Stimulated activated naive CD8-positive, alpha-beta T cell treated with anti-CD3 and anti-CD28 coated beads, Interleukin-15, Interleukin-2, amounts not matched to agents 100 ng/mL and 50 ng/mL, for 24 hours (primary cell): Measurements from ENCODE around the gene CYREN.

Experiments used
- H3K27ac Mint-ChIP-seq: one replicate; pipeline ENCODE4 v1.8.0; 2021; ENCODE audit warnings: mild to moderate bottlenecking, mixed read lengths
- H3K27me3 Mint-ChIP-seq: one replicate; pipeline ENCODE4 v1.8.0; 2021; ENCODE audit warnings: mixed read lengths
- H3K36me3 Mint-ChIP-seq: one replicate; pipeline ENCODE4 v1.8.0; 2021; ENCODE audit warnings: low read depth, mixed read lengths
- H3K4me1 Mint-ChIP-seq: one replicate; pipeline ENCODE4 v1.8.0; 2021; ENCODE audit warnings: low read depth, mixed read lengths
- H3K4me3 Mint-ChIP-seq: one replicate; pipeline ENCODE4 v1.8.0; 2021; ENCODE audit warnings: mild to moderate bottlenecking, mixed read lengths
- H3K9me3 Mint-ChIP-seq: one replicate; pipeline ENCODE4 v1.8.0; 2021; ENCODE audit warnings: mixed read lengths

CYREN gene

DNA sequence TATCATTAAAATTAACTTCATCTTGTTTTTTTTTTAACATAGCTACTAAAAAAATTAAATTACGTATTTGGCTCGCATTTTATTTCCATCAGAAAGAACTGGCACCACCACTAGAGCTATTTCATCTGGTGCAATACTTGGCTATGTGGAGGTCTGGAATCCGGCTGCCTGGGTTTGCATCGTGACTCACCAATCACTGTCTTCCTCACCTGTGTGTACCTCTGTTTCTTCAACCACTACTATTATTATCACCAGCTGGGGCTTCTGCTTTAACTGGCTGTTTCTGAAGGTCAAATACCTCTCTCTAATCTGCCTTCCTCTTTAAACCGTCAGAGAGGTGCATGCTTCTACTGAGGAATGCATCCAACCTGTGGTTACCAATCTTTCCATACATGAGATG is 34.4 kb upstream of the CYREN start:
- Mint-ChIP-seq H3K4me3 (no peak overlapping the region), H3K27ac (no peak overlapping the region), H3K36me3 (peaks cover 68% of the 10 kb centered on the region), H3K9me3 (no peaks in the 10 kb centered on the region), H3K27me3 (no peaks in the 10 kb centered on the region), H3K4me1 (peaks cover 60% of the 10 kb centered on the region)

DNA sequence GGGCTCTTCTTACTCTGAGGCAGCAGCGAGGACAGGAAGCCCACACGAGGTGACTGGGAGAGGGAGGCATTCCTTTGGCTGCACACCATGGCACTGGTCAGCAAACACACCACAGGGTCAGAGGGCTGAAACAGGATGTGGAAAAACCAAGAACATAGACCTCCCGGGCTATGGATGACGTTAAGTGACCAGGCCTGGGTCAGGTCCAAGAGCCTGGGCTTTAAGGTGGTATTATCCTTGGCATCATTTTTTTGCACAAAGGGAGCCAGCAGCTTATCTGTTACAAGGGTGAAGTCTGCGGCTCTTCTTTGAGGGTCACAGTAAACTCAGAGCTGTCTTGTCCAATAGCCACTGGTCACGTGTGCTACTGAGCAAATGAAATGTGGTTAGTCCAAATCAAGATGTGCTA is 33.8 kb upstream of the CYREN start:
- H3K4me3 Mint-ChIP-seq = no peak overlapping the region
- peaks cover 73% of the 10 kb centered on the region for H3K36me3 Mint-ChIP-seq
- H3K9me3 Mint-ChIP-seq = no peaks in the 10 kb centered on the region
- no peaks in the 10 kb centered on the region for H3K27me3 Mint-ChIP-seq
- no peak overlapping the region for H3K27ac Mint-ChIP-seq
- H3K4me1 Mint-ChIP-seq = peaks cover 54% of the 10 kb centered on the region

DNA sequence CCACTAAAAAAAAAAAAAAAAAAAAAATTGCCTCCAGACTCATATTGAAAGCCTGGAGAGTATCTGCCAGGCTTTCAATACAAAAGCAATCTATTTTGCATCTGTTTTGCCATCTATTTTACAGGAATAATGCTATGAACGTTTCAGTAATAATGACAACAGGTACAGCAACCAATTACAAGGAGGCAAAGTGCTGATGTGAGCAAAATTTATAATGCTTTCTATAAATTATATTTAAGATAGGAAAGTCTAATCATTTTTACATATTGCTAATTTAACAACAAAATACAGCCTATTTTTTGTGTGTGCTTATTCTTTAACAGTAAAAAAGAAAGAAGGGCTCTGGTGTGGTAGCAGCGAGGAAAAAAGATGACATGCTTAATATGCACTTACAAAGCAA is 30.8 kb upstream of the CYREN start:
- Mint-ChIP-seq H3K27me3 (no peaks in the 10 kb centered on the region), H3K4me3 (no peak overlapping the region), H3K36me3 (peaks cover 89% of the 10 kb centered on the region), H3K4me1 (peaks cover 39% of the 10 kb centered on the region), H3K27ac (no peak overlapping the region), H3K9me3 (no peaks in the 10 kb centered on the region)

DNA sequence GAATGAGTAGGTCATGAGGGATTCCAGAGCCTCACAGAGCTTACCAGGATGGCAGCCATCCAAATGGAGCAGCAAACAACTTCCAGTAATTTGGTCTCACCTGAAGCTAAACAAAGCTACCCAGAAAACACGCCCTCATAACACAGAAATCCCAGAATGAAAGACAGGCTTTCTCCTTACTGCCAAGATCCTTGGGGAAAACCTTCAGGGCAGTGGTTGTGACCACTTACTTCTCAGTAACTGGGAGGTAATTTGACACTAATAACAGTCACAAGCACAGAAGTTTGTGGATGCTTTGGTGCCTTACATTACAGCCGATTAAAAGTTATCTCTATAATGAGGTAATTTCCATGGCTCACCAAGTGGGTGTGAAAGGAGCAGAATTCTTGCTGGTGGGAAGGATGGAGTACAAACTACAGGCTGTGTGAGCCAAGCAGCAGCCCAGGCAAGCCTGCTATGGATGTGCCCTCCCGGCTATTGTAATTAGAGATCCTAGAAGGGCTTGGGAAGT is 30.4 kb upstream of the CYREN start:
- Mint-ChIP-seq H3K9me3 (no peaks in the 10 kb centered on the region), H3K36me3 (peaks cover 86% of the 10 kb centered on the region), H3K4me3 (no peak overlapping the region), H3K27me3 (no peaks in the 10 kb centered on the region), H3K27ac (no peak overlapping the region), H3K4me1 (peaks cover 35% of the 10 kb centered on the region)

DNA sequence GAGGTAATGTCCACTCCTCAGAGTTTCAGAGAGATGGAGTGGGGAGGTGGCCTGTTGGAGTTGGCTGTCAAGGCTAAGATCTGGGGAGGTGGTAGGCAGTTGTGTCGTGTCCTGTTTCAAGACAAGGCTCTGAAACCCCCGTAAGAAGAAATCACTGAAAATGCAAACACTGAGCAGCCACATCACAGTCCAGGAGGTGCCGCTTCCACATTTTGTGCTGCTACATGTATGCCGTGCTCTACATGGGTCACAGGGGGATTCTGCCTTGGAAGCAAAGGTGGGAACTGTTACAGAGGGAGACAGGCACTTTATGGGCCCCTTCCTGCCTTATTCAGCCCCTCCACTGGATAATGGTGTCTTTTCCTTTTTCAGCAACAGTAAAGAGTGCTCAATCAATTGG is 28.9 kb upstream of the CYREN start:
- peaks cover 32% of the 10 kb centered on the region for H3K4me1 Mint-ChIP-seq
- no peaks in the 10 kb centered on the region for H3K27me3 Mint-ChIP-seq
- H3K27ac Mint-ChIP-seq = no peak overlapping the region
- H3K9me3 Mint-ChIP-seq = no peaks in the 10 kb centered on the region
- H3K4me3 Mint-ChIP-seq = no peak overlapping the region
- peaks cover 85% of the 10 kb centered on the region for H3K36me3 Mint-ChIP-seq

DNA sequence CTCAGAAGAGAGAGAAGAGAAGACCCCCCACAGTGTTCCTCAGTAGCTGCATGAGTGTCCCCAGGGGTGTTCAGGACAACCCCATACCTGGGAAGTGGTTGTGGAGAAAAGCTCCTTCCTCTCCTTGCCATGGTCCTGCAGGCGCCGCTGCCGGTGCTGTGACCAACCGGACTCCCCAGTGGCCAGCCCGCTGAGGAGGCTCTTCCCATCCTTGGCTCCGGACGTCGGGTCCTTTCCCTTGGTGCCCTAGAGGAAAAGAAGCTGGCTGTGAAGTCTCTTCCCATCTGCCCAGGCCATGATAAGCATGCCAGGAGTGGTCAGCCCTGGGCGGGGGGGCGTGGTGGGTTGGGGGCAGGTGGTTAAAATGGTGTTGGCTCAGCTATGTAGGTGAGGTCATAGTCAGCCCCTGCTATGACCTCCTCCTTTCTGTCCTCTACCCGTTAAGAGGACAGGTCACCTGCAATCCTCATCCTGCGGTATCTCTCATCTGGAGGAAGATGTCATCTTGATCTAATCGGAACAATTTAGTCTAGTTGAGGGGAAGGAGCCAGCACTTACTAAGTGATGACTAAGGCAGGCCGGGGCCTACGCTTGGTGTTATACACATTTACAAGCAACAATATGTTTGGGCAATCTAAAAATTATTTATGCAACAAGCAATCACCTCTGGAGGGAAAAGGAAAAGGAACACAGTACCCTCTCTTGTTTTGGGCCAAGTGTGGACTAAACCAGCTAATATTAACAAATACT is 27.6 kb upstream of the CYREN start:
- peaks cover 29% of the 10 kb centered on the region for H3K4me1 Mint-ChIP-seq
- no peaks in the 10 kb centered on the region for H3K27me3 Mint-ChIP-seq
- no peak overlapping the region for H3K27ac Mint-ChIP-seq
- H3K4me3 Mint-ChIP-seq = no peak overlapping the region
- H3K36me3 Mint-ChIP-seq = peaks cover 85% of the 10 kb centered on the region
- no peaks in the 10 kb centered on the region for H3K9me3 Mint-ChIP-seq

DNA sequence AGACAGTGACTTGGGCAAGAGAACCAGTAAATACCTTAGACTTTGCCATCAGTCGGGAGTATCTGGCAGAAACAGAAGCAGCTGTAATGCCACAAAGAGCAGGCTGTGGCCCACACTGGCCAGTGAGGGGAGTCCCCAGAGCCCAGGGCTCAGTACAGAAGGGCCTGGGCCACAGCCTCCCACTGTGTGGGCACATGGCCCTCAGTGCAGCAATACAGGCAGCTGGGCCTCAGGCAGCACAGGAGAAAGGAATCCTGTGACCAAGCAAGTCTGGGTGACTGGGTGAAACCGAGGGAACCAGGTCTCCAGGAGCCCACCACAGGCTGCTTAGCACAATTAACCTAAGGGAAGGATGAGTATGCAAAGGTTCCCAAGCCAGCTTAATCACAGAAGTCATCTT is 26.8 kb upstream of the CYREN start:
- Mint-ChIP-seq H3K27me3 (no peaks in the 10 kb centered on the region), H3K9me3 (no peaks in the 10 kb centered on the region), H3K4me3 (no peak overlapping the region), H3K27ac (no peak overlapping the region), H3K4me1 (peaks cover 26% of the 10 kb centered on the region), H3K36me3 (peaks cover 87% of the 10 kb centered on the region)

DNA sequence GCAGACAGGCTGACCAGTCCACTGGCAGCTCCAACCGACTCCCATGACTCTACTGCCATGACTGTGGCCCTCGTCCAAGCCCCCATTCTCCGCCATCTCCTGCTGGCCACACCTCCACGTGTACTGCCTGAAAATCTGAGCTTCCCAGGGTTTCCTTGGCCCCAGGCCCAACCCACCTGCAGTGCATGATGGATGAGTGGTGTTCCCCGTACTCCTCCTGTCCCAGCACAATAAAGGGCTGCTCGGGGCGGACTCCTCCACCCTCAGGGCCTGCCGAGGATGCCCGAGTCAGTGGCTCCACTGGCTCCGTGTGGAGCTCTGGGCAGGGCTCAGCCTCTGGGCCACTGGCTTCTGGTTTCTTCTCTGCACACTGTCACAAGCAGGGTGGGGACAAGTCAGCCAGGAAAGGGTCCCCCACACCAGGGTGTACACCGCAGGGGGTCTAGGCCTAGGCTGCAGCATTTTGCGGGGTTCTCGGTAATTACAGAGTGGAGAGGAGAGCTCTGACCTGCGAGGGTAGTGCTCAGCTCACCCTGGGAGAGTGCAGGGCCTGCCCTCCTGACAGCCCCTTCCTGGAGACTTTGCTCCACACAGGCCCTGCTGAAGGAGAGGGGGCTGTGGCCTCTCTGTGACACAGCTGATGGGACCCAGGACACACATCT is 25.6 kb upstream of the CYREN start:
- no peaks in the 10 kb centered on the region for H3K9me3 Mint-ChIP-seq
- peaks cover 20% of the 10 kb centered on the region for H3K4me1 Mint-ChIP-seq
- no peak overlapping the region for H3K27ac Mint-ChIP-seq
- H3K27me3 Mint-ChIP-seq = no peaks in the 10 kb centered on the region
- peaks cover 86% of the 10 kb centered on the region for H3K36me3 Mint-ChIP-seq
- H3K4me3 Mint-ChIP-seq = no peak overlapping the region

DNA sequence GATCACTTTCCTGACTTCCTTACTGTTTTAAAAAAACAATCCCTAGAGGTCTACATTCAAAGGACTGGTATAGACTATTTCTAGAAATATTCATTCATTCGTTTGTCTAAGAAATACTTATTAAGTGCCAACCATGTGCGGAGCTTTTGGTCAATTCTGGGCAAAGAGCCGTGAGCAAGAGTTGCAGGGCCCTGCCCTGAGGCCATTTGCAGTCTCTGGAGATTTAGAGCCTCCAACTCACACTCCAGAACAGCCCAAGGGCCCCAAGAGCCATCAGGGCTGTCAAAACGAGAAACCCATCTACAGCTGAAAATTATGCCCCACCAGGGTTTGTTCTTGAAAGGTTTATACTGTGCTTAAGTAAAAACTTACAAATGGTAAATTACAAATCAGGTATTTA is 24.6 kb upstream of the CYREN start:
- Mint-ChIP-seq H3K9me3 (no peaks in the 10 kb centered on the region), H3K4me3 (no peak overlapping the region), H3K4me1 (peaks cover 20% of the 10 kb centered on the region), H3K36me3 (peaks cover 86% of the 10 kb centered on the region), H3K27me3 (no peaks in the 10 kb centered on the region), H3K27ac (no peak overlapping the region)

DNA sequence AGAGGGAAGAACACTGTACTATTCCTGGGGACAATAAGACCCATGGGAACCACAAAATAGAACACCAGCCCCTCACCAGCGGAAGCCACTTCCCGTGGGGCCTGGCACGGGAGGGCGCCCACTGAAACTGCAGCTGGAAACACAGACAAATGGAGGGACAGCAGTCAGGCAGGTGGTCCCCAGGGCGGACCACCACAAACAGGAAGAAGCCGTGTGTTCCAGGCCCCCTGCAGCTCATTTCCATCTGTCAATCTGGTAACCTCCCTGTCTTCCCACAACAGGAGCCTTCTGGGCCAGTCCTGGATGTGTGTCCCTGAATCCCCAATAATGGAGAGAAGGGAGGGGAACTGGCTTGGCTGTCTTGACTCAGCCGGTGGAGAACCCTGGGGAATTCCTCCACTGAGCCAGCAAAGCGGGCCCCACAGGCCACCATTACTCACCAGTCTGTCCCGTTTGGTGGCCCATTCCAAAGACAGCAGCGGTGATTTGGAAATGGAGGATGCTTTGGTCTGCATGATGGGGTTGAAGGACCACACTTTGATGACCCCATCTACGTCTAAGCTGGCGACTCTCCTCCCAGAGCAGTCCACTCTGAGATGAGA is 24.1 kb upstream of the CYREN start:
- H3K27me3 Mint-ChIP-seq = no peaks in the 10 kb centered on the region

DNA sequence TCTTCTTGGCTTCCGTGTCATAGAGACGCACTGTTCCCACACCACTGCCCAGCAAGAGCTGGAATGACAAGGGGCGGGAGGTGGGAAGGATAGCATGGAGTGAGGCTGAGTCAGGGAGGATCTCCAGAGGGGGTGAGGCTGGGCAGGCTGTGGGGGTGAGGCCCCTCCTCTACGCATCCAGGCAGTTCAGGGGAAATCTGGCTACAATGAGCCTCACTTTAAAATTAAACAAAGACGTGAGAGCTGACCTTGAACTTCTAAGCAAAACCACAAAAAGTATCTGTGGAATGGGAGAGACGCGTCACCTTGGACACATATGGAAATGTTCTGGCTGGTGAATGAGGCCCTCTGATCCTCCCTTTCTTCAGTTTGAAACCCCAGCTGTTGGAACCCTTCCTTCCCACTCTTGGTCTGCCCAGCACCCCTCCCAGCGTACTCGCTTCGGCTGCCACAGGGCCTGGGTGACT is 23.1 kb upstream of the CYREN start:
- Mint-ChIP-seq H3K27ac (no peak overlapping the region), H3K9me3 (no peaks in the 10 kb centered on the region), H3K4me1 (peaks cover 17% of the 10 kb centered on the region), H3K36me3 (peaks cover 85% of the 10 kb centered on the region), H3K4me3 (no peak overlapping the region), H3K27me3 (no peaks in the 10 kb centered on the region)

More for the DNA sequence above, 24.1 kb upstream of the CYREN start:
- Mint-ChIP-seq H3K36me3 (peaks cover 86% of the 10 kb centered on the region), H3K4me1 (peaks cover 20% of the 10 kb centered on the region), H3K9me3 (no peaks in the 10 kb centered on the region), H3K4me3 (no peak overlapping the region), H3K27ac (no peak overlapping the region)

DNA sequence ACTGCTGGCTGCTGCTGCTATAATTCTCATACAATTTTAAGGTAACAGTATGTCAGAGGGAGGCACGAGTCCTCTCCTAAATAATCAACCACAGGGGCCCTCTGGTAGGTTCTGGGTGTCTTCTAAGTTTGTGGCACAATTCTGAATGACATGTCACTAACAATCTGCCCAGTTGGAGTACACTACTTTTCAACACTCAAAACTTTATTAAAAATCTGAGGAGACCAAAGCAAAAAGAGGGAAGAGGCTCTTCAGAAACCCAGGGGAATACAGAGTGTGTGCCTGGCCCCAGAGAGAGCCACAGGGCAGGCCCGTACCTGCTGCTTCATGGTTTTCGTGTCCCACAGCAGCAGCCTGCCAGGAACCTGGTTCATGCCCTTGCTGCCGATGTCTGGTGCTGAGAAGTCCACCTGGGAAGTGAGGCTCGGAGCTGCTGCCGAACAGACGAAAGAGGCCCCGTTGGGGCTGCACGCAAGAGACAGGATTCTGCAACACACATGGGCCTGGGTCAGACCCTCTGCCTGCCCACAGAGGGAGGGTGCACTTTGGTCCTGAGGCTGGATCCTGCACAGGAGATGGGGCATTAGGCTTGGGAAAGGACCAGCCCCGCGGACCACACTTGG is 22.5 kb upstream of the CYREN start:
- peaks cover 84% of the 10 kb centered on the region for H3K36me3 Mint-ChIP-seq
- H3K4me3 Mint-ChIP-seq = no peak overlapping the region
- peaks cover 10% of the 10 kb centered on the region for H3K4me1 Mint-ChIP-seq
- H3K27ac Mint-ChIP-seq = no peak overlapping the region
- H3K27me3 Mint-ChIP-seq = no peaks in the 10 kb centered on the region
- no peaks in the 10 kb centered on the region for H3K9me3 Mint-ChIP-seq

DNA sequence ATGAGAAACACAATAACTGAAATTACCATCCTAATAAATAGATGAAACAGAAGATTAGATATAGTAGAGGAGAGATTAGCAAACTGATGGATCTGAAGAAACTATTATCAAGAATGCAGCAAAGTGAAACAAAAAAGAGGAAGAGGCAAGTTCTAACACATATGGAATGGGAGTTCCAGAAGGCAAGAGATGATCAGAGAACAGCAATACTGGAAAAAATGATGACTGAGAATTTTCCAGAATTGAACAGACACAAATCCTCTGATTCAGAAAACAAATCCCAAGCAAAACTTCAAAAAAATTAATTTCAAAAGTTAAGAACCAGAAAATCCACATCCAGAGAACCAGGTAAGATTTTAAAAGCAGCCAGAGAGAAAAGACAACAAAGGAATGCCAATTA is 20.2 kb upstream of the CYREN start:
- Mint-ChIP-seq H3K27ac (peak overlapping the region; percentile 19), H3K9me3 (no peaks in the 10 kb centered on the region), H3K4me1 (peaks cover 22% of the 10 kb centered on the region), H3K4me3 (no peak overlapping the region), H3K27me3 (no peaks in the 10 kb centered on the region), H3K36me3 (peaks cover 86% of the 10 kb centered on the region)

DNA sequence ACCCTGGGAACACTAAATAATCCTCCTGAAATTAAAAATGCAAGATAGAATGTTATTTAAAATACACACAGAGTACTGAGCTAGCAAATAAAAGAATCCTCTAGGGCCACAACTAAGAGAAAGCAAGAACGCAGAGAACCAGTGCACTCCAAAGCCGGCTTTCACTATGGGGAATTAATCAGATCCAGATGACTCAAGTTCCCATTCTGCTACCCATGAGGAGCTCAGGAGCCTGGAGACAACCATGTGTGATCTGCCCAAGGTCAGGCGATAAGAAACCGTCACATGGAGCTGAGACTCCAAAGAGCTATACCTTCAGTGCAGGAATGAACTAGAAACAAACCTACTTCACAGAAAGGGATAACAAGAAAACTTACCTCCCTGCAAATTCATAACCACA is 19.5 kb upstream of the CYREN start:
- Mint-ChIP-seq H3K27ac (peak overlapping the region; percentile 7), H3K36me3 (peaks cover 87% of the 10 kb centered on the region), H3K4me3 (no peak overlapping the region), H3K27me3 (no peaks in the 10 kb centered on the region), H3K4me1 (peaks cover 22% of the 10 kb centered on the region), H3K9me3 (no peaks in the 10 kb centered on the region)

DNA sequence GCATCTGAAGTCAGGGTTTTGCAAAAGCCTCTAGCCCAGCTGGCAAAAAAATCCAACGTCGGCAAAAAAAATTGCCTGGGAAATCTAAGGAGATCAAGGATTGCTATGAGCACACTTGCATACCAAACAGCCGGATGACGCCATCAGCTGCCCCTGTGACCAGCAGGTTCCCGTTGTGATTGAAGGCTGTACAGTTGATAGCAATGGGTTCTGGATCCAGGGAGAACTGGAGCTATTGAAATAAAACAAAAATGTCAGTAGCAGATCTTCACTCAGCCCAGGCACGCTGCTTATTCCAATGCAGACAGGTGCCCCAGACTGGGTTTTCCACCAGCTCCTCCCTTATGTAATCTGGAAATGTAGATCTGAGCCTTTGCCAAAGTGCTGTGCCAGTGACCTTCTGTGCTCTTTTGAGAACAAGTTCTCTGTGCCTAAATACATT is 18.7 kb upstream of the CYREN start:
- Mint-ChIP-seq H3K27me3 (no peaks in the 10 kb centered on the region), H3K27ac (no peak overlapping the region), H3K4me1 (peaks cover 20% of the 10 kb centered on the region), H3K36me3 (peaks cover 87% of the 10 kb centered on the region), H3K4me3 (no peak overlapping the region), H3K9me3 (no peaks in the 10 kb centered on the region)
